K562 (cell line): Measurements from ENCODE around the gene KAZN. TPM values are rescaled to one million over a fixed set of nuclear protein-coding genes. Genes with fewer than 3 reads are reported as not detected.

Experiments
- ATAC-seq: fragments of 200-7000 bp; cut with Tn5 transposase; 3 replicates; pipeline ENCODE4 v1.9.1; 2020; ENCODE audit warnings: moderate library complexity
- BruUV-seq: library from RNA; stranded (reverse); fragments of 400-500 nt; replicated peaks from 2 replicates; lab custom pipeline; 2021; lab: Mats Ljungman, UMichigan
- CTCF ChIA-PET: fragments of 300-600 bp; formaldehyde crosslinking; extraction: SDS; loops from one replicate; lab custom pipeline; 2021; ENCODE audit warnings: low intra/inter-chr PET ratio; lab: Yijun Ruan, JAX
- POLR2A ChIA-PET: fragments of 300-600, 350-650 bp; sonication (Branson Sonifier 250); formaldehyde crosslinking; extraction: SDS; loops from one replicate; lab custom pipeline; 2021; ENCODE audit warnings: antibody characterized with exemption, inconsistent platforms; lab: Yijun Ruan, JAX
- DNase-seq, 4 experiments: peaks; one replicate each; pipeline versions ENCODE4 v3.0.0 to v3.0.0-alpha.2; 2011 to 2018; ENCODE audit warnings: low spot score in 3 of 4, mixed read lengths in 3 of 4; ENCODE audit errors: extremely low read depth in 1 of 4
- FAIRE-seq: peaks from 2 replicates; lab custom pipeline; 2011; peaks lifted over from hg19 to GRCh38; lab: Jason Lieb, UNC
- H2AFZ ChIP-seq: 2 replicates; pipeline ENCODE4 v1.6.0; 2011; ENCODE audit warnings: low read depth, low read length, control low read depth, inconsistent platforms
- H3K27ac ChIP-seq: fragments of 200-600 bp; 3 replicates; pipeline ENCODE4 v1.8.0; 2011; ENCODE audit warnings: low read depth, mild to moderate bottlenecking, control low read depth, inconsistent platforms, low read length, moderate library complexity, mixed read lengths; ENCODE audit errors: extremely low read depth
- H3K27me3 ChIP-seq, 2 experiments: fragments of 300-600 bp in 1 of 2; 2 replicates in 1 of 2; 3 replicates in 1 of 2; pipeline versions ENCODE4 v1.6.0 to v1.8.0; 2011; ENCODE audit warnings: inconsistent platforms in 2 of 2, low read length in 2 of 2, mild to moderate bottlenecking in 1 of 2, mixed read lengths in 1 of 2, moderate library complexity in 1 of 2; ENCODE audit not compliant: control insufficient read depth in 2 of 2, insufficient read depth in 2 of 2
- H3K36me3 ChIP-seq: fragments of 300-600 bp; 3 replicates; pipeline ENCODE4 v1.8.0; 2011; ENCODE audit warnings: mild to moderate bottlenecking, low read length, inconsistent platforms; ENCODE audit not compliant: control insufficient read depth, insufficient read depth
- H3K4me1 ChIP-seq, 2 experiments: fragments of 200-600 bp in 1 of 2; replicated peaks in 1 of 2; 2 replicates in 1 of 2; 3 replicates in 1 of 2; pipeline versions ENCODE4 v1.5.1 to v1.8.0; 2011; ENCODE audit warnings: inconsistent platforms in 2 of 2, low read length in 2 of 2, mild to moderate bottlenecking in 1 of 2, mixed read lengths in 1 of 2, moderate library complexity in 1 of 2; ENCODE audit not compliant: control insufficient read depth in 2 of 2, insufficient read depth in 2 of 2
- H3K4me2 ChIP-seq: 2 replicates; pipeline ENCODE4 v1.6.1; 2011; ENCODE audit warnings: low read length, control low read depth, inconsistent platforms, mixed read lengths; ENCODE audit not compliant: insufficient read depth
- H3K4me3 ChIP-seq: fragments of 200-600 bp; sonication (generic), shearing (Covaris generic); 2 replicates; pipeline ENCODE4 v1.5.1; 2016; ENCODE audit warnings: control low read depth, inconsistent platforms
- H3K79me2 ChIP-seq: fragments of 200-600 bp; 3 replicates; pipeline ENCODE4 v1.8.0; 2011; ENCODE audit warnings: low read length, inconsistent platforms; ENCODE audit not compliant: control insufficient read depth, insufficient read depth
- H3K9ac ChIP-seq, 2 experiments: 2 replicates each; pipeline versions ENCODE4 v1.6.0 to v1.6.1; 2011; ENCODE audit warnings: low read depth in 2 of 2, low read length in 2 of 2, control low read depth in 1 of 2, inconsistent platforms in 1 of 2, mild to moderate bottlenecking in 1 of 2, mixed read lengths in 1 of 2; ENCODE audit not compliant: insufficient read depth in 1 of 2
- H3K9me1 ChIP-seq: one replicate; pipeline ENCODE4 v1.6.0; 2011; ENCODE audit warnings: inconsistent platforms, mild to moderate bottlenecking, low read length, moderate library complexity; ENCODE audit not compliant: control insufficient read depth, insufficient read depth
- H3K9me3 ChIP-seq: replicated peaks from 2 replicates; pipeline ENCODE4 v1.5.1; 2011; ENCODE audit warnings: low read depth, low read length, inconsistent platforms; ENCODE audit not compliant: control insufficient read depth, insufficient read depth
- H4K20me1 ChIP-seq: replicated peaks from 2 replicates; pipeline ENCODE4 v1.6.1; 2011; ENCODE audit warnings: low read length, inconsistent platforms, mixed read lengths; ENCODE audit not compliant: control insufficient read depth, insufficient read depth
- C11orf30 ChIP-seq: fragments of 450-650 bp; IDR thresholded peaks from 2 replicates; pipeline ENCODE4 v1.6.1; 2016; ENCODE audit warnings: low read depth, mild to moderate bottlenecking
- CSDE1 ChIP-seq, 2 experiments: fragments of 450-650 bp; IDR thresholded peaks; 2 replicates each; pipeline ENCODE4 v1.6.1; 2016; ENCODE audit warnings: mild to moderate bottlenecking in 1 of 2
- CTCF ChIP-seq, 3 experiments: IDR thresholded peaks in 2 of 3; conservative IDR thresholded peaks in 1 of 3; 2 replicates each; pipeline ENCODE4 v1.5.1; 2011 to 2012; ENCODE audit warnings: low read length in 3 of 3, mild to moderate bottlenecking in 3 of 3, control low read depth in 2 of 3, improper control_type of control experiment in 1 of 3, inconsistent platforms in 1 of 3, low read depth in 1 of 3, mixed read lengths in 1 of 3, moderate library complexity in 1 of 3; ENCODE audit not compliant: insufficient read depth in 2 of 3
- DMBX1 ChIP-seq: fragments of 250-450 bp; sonication (Bioruptor Pico); IDR thresholded peaks from 2 replicates; pipeline ENCODE4 v1.8.0; 2022; ENCODE audit warnings: inconsistent platforms, mild to moderate bottlenecking, moderate library complexity, borderline replicate concordance
- FOS ChIP-seq: IDR thresholded peaks from 3 replicates; pipeline ENCODE4 v1.6.1; 2011; ENCODE audit not compliant: insufficient read length; ENCODE audit errors: extremely low read depth
- FOXJ2 ChIP-seq: fragments of 200-800 bp; sonication (Bioruptor generic); IDR thresholded peaks from 2 replicates; pipeline ENCODE4 v1.6.1; 2016; ENCODE audit warnings: missing genetic modification characterization, missing compliant biosample characterization
- HDAC3 ChIP-seq: fragments of 450-650 bp; IDR thresholded peaks from 2 replicates; pipeline ENCODE4 v1.6.1; 2018; ENCODE audit warnings: borderline replicate concordance, mild to moderate bottlenecking, moderate library complexity; ENCODE audit not compliant: partially characterized antibody
- MCM5 ChIP-seq: fragments of 450-650 bp; IDR thresholded peaks from 2 replicates; pipeline ENCODE4 v1.6.1; 2016; ENCODE audit warnings: low read depth
- NR3C1 ChIP-seq: sonication (generic); formaldehyde crosslinking; IDR thresholded peaks from 2 replicates; pipeline ENCODE4 v1.8.1; 2022; ENCODE audit warnings: missing genetic modification reagents
- NR4A1 ChIP-seq, 2 experiments: fragments of 250-450 bp in 1 of 2; fragments of 450-650 bp in 1 of 2; sonication (Bioruptor Pico) in 1 of 2; IDR thresholded peaks; 2 replicates each; pipeline versions ENCODE4 v1.4.0 to v1.6.1; 2016 to 2020; ENCODE audit warnings: mild to moderate bottlenecking in 2 of 2, missing compliant biosample characterization in 1 of 2, missing genetic modification characterization in 1 of 2, moderate library complexity in 1 of 2
- SETDB1 ChIP-seq: IDR thresholded peaks from one replicate; pipeline ENCODE4 v1.6.1; 2012; ENCODE audit warnings: low read length, control low read depth, inconsistent platforms
- SRSF9 ChIP-seq: fragments of 200-400 bp; formaldehyde crosslinking; IDR thresholded peaks from 2 replicates; pipeline ENCODE4 v1.6.1; 2017; ENCODE audit warnings: low read depth, low read length, borderline replicate concordance
- TAF9B ChIP-seq: fragments of 450-650 bp; IDR thresholded peaks from 2 replicates; pipeline ENCODE4 v1.6.1; 2018; ENCODE audit warnings: mild to moderate bottlenecking; ENCODE audit not compliant: partially characterized antibody
- WHSC1 ChIP-seq: IDR thresholded peaks from one replicate; pipeline ENCODE4 v1.6.1; 2012; ENCODE audit warnings: low read length, control low read depth, inconsistent platforms
- ZBTB8A ChIP-seq: fragments of 450-650 bp; IDR thresholded peaks from 2 replicates; pipeline ENCODE4 v1.6.1; 2018; ENCODE audit warnings: mild to moderate bottlenecking, moderate library complexity; ENCODE audit not compliant: partially characterized antibody
- WGBS: fragments of 100-300 bp; shearing (Covaris generic); methylation state at CpG from one replicate; pipeline ENCODE4 v1.1.6; 2016; ENCODE audit warnings: low coverage, mixed read lengths; ENCODE audit not compliant: insufficient coverage; ENCODE audit errors: missing lambda C conversion rate; 5-methylcytosine and 5-hydroxymethylcytosine counted together
- in situ Hi-C: fragments of 300-500 bp; cut with MboI; formaldehyde crosslinking; loops from 4 replicates; pipeline ENCODE4 v1.15.0; 2018; ENCODE audit warnings: inconsistent platforms, mixed read lengths
- intact Hi-C: fragments of 100-400 bp; cut with micrococcal nuclease; formaldehyde crosslinking; loops from 2 replicates; pipeline ENCODE4 v1.14.2; 2022
- polyA plus RNA-seq, 8 experiments: library from polyadenylated mRNA; depleted of rRNA in 4 of 8; stranded (reverse) in 5 of 8; unstranded in 3 of 8; fragments of >200 nt; fragmentation: Nextera tagmentation in 2 of 8; fragmentation: Illumina TruSeq in 1 of 8; extraction: Ambion mirVana in 2 of 8; extraction: Trizol in 1 of 8; gene quantifications; 2 replicates each; pipeline versions ENCODE4 v1.2.1 to v1.2.3, GENCODE V29; 2011 to 2014; ENCODE audit warnings: inconsistent platforms in 1 of 8, missing spikeins in 1 of 8
- total RNA-seq, 7 experiments: library from RNA; depleted of rRNA in 6 of 7; stranded (reverse); fragments of >200 nt in 6 of 7; fragmentation: Illumina TruSeq in 2 of 7; extraction: Trizol in 2 of 7; gene quantifications; 2 replicates each; pipeline versions ENCODE4 v1.2.1 to v1.2.3, GENCODE V29; 2011 to 2021; ENCODE audit warnings: low replicate concordance in 1 of 7
- TF ChIP-seq, protein P1 (sequence below): sonication (generic); formaldehyde crosslinking; IDR thresholded peaks from 2 replicates; pipeline ENCODE4 v1.8.0; 2023; ENCODE audit warnings: mild to moderate bottlenecking, missing genetic modification reagents

The KAZN gene
- total and polyA plus RNA-seq, 9 of the 15 experiments (the other 6 are each of a cell fraction or from before 2014, with no cell fraction given), result 2.1 to 21.6 (median 5.4) TPM

DNA sequence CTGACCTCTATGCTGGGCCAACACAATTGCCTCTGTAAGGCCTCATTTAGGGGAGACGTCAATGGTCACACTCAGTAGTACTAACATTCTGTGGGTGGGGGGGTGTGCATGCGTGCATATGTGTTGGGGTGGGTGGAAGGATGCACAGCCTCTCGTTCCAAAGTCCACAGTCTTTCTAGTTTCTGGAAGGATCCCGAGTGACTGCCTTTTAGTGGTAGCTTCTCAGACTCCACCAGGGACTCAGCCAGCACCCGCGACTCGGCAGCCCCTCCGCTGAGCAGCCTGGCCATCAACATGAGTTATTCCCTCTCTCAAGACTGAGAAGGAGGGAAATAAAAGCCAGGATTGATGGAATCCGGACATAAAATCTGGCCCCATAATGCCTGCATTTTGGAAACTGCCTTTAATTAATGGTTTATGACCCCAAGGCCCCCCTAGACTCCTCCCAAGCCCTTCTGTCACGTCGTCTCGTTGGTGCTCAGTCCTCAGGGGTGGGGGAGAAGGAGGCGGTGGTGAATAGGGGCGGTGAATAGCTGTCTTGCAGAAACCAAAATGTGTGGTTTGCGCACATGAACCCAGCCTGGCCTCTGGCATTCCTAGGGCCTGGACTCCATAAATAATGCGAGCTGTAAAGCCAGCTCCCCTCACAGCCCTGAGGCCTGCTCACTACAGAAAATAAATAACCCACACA lies 489.9 kb downstream of the KAZN start:
- no peak overlapping the region for H3K4me2 ChIP-seq
- intact Hi-C loops (no loop called here), in situ Hi-C loops (no loop called here)
- ATAC-seq (no peak), FAIRE-seq (no peak), DNase-seq (no peak)
- peaks cover 62 to 68% of the 10 kb centered on the region in 2 experiments for H3K27me3 ChIP-seq
- ChIA-PET CTCF (no interaction called here), POLR2A (interaction anchor here (0.6 to 1.5 kb wide), 7 partner anchors 8 to 25 kb away, joined by 3 to 5 read pairs (median 3); no protein-coding TSS in a partner anchor)
- H3K27ac ChIP-seq, result no peak overlapping the region
- H3K79me2 ChIP-seq, result no peaks in the 10 kb centered on the region
- BruUV-seq, result no TSS peak
- WGBS, result 7% methylated on average over 16 of the region's 16 CpGs
- H3K9me1 ChIP-seq, result no peaks in the 10 kb centered on the region
- peaks cover 0 to 4% of the 10 kb centered on the region in 2 experiments; a peak in 2 of 5 replicates for H3K4me1 ChIP-seq
- H3K4me3 ChIP-seq, result no peak overlapping the region
- H3K36me3 ChIP-seq, result no peaks in the 10 kb centered on the region
- no peak overlapping the region for H3K9ac ChIP-seq
- H4K20me1 ChIP-seq, result peaks cover 4% of the 10 kb centered on the region; the same call in 1 of the 2 replicates
- no peaks in the 10 kb centered on the region for H3K9me3 ChIP-seq
- no peak overlapping the region for H2AFZ ChIP-seq
- TF ChIP-seq FOXJ2, result no peak
- TF ChIP-seq SETDB1, result no peak
- TF ChIP-seq CTCF (IDR thresholded peaks at IDR 0.05 in 2 of 3, conservative IDR thresholded peaks at IDR 0.05 in 1 of 3; ENCODE audit: insufficient read depth in 2 of 3, low read depth in 1 of 3, low read length in 3 of 3), result no peak
- TF ChIP-seq CSDE1 (IDR thresholded peaks at IDR 0.05), result no peak
- no peak for TF ChIP-seq NR3C1 (CRISPR knock-in tag)
- TF ChIP-seq C11orf30, result no peak
- no peak for TF ChIP-seq MCM5
- TF ChIP-seq TAF9B, result no peak
- no peak for TF ChIP-seq FOS
- no peak for TF ChIP-seq DMBX1 (CRISPR knock-in tag)
- no peak for TF ChIP-seq NR4A1 (CRISPR knock-in tag; IDR thresholded peaks at IDR 0.05)
- TF ChIP-seq NR4A1 (tag; IDR thresholded peaks at IDR 0.05), result no peak
- TF ChIP-seq, protein P1, sequence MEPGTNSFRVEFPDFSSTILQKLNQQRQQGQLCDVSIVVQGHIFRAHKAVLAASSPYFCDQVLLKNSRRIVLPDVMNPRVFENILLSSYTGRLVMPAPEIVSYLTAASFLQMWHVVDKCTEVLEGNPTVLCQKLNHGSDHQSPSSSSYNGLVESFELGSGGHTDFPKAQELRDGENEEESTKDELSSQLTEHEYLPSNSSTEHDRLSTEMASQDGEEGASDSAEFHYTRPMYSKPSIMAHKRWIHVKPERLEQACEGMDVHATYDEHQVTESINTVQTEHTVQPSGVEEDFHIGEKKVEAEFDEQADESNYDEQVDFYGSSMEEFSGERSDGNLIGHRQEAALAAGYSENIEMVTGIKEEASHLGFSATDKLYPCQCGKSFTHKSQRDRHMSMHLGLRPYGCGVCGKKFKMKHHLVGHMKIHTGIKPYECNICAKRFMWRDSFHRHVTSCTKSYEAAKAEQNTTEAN (CRISPR knock-in tag), result no peak
- TF ChIP-seq HDAC3, result no peak
- TF ChIP-seq WHSC1, result no peak
- TF ChIP-seq ZBTB8A, result no peak
- TF ChIP-seq SRSF9, result no peak
